Measurements from ENCODE around the gene CTNND2.

Gene CTNND2

DNA sequence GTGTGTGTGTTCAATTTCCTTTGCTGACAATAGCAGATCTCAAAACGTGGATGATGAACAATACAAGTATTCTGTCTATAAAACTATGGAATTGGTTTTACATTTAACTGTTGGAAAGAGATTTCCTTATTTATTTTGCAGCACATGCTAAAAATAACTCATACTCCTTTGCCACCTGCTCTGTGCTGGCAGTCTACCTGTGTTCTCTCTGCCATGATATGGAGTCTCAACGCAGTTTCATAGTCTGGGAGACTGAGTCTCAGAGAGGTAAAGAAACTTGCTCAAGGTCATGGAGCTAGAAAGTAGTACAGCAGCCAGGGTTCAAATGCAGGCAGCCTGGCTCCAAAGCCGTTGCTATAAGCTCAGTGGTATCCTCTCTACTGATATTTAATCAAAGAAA, 677.2 kb downstream of the CTNND2 start:
- DNase-seq = no peak

DNA sequence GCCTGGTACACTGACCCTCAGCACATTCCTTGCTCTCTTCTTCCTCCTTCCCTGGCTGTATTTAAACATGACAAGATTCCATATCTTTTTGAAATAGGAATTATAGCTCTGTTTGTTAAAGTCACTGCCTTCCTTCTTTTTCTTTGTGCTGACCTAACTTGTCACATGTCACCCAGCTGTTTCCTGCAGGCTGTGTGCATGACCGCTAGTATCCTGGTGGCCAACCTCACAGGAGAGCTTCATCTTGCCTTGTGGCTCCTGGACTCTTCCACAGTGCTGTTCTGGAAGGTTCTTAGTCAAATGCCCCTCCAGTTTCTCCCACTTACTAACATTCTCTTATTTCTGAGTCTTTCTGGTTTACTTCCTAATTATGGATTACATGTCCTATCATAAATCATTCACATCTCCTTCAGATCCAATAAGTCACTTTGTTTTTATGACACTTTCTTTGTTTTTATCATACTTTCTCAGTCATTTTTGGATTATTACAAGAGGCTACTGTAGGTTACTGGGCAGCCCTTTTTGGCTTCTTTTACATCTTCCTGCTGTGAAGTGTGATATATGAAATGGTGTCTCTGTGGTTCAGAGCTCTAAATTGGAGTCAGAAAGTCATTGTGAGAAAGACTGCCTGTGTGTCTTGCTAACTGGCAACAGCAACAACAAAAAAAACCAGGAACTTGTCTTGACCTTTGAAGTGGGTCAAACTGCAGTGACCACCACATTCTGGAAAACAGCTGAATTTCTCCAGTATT, 679.6 kb downstream of the CTNND2 start:
- DNase-seq = no peak

DNA sequence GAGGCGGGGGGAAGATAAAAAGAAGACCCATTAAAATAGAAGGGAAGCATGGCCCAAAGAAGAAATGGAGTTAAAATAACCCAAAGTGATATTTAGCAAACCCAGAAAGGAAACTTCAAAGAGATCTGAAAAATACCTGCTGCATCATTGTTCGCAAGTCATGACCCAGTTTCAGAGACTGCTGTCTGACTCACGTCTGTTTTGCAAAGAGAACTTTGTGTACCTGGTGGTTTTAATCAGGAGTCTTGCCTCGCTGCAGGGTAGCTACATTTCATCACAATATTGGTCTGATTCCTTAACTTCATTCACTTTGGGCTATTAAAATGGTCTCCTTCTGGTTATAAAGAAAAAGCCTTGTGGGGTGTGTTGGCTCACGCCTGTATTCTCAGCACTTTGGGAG, 682.1 kb downstream of the CTNND2 start:
- no peak for DNase-seq

DNA sequence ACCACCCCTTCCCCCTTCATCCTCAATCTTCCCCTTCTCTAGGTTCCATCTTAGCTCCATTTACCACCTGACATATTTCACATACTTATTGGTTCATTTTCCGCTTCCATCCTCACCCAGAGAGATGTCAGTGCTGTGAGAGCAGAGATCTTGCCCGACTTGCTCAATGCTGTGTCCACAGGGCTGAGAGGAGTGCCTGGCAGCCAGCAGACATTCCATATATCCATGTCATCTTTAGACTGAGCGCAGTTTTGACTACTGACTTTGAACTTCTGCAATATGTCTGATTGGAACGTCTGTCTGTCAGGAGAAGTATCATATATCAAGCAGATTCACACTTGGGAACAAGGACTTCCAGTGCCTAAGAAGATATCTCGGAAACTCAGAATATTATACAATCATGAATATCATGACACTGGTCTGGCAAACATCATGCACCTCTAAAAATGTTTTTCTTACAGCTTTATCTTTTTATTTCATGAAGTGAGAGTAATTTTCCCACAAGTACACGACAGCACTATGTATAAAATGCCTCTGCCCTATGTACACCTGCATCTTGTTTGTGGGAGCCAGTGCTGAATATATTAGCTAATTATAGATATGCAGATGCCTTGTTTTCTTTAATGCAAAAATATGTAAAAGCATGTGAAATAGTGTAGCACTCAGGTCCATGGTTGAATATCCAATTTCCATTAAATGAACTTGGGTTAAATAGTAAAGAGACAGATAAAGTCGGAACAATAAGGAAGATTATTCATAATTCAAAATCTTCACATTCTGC, 689.2 kb downstream of the CTNND2 start:
- no peak for DNase-seq

DNA sequence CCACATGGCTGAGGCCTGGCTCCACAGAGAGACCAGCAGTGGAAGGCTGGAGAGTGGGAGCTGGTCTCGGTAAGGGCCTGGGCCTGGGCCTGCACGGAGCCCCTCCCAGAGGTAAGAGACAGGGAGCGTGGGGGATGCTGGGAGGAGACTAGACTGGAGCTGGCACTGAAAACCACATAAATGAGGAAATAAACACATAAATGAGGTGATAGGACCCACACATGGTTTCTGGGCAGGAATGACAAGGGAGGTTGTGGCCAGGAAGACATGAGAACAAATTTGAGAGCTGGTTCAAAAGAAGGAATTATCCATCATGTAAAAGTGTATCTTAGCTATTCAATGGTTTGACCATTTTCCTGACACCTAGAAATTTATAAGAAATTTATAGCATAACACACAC, 691.5 kb downstream of the CTNND2 start:
- no peak for DNase-seq

DNA sequence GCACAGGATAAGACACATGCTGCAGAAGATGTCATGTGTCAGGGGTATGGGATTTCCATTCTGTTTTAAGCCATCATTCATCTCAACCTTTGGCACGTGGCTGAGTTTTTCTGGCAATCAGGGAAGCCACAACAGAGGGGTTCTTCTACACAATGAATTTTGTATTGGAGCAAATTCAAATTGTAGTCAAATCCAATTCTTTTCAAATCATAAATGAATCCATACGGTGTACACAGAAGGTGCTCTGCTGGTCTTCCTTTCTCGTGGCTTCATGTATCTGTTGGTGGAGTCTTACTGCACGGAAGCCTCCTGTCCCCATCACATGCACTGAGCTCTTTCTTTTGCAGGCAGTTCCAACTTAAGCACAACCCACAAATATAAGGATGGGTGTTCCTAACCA, 706.5 kb downstream of the CTNND2 start:
- DNase-seq = no peak

DNA sequence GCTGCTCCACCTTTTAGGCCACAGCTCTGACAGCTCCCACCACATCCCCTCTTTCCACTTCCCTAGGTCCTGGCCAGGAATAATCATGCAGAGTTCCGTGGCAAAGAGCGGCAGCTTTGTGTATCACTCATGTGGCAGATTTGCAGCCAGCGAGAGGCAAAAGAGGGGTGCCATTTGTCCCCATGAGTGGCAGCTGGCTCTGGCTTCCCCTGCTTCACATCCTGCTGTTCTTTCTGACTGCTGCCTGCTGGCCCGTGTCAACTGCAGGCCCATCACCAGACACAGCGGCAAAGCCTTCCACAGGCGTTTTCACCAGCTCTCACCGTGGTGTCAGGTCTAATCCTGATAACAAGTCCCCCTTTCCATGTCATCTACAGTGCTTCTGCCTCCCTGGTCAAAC, 712.6 kb downstream of the CTNND2 start:
- DNase-seq = no peak

DNA sequence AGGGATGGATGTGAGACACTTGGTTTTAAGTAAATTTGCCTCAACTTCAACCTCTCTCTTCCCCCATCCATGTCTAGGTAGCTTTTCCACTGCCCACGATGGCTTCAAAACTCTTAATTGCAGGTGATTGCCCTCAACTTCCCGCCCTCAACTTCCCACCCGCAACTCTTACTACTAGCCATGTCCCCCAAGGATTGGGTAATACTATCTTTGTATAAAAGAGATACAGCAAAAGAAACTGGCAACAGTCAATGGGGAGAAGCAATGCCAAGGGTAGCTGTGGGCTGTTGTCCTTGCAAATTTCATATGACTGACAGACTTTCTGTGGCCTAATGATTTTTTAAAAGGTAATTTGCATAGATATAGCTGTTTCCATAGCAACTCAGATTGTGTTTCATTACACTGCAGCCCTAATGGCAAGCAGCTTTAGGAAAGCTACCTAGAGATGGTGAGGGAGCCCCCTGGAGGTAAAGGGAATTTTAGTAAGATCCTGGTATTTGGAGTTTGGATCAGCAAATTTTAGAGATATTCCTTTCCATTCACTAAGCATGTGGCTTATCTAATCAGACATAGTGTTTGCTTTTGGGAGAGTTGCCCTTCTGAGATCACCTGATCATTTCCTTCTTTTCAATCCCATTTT, 721.7 kb downstream of the CTNND2 start:
- DNase-seq = peak; percentile 54

DNA sequence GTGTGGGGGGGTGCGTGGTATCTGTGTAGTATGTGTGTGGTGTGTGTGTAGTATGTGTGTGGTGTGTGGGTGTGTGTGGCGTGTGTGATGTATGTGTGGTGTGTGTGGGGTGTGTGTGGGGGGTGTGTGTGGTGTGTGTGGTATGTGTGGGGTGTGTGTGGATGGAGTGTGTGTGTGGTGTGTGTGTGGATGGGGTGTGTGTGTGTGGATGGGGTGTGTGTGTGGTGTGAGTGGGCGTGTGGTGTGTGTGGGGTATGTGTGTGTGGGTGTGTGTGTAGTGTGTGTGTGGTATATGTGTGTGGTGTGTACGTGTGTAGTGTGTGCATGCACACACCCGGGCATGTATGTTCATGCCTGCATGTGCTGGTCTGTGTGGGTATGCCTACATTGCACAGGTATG, 722.3 kb downstream of the CTNND2 start:
- no peak for DNase-seq

DNA sequence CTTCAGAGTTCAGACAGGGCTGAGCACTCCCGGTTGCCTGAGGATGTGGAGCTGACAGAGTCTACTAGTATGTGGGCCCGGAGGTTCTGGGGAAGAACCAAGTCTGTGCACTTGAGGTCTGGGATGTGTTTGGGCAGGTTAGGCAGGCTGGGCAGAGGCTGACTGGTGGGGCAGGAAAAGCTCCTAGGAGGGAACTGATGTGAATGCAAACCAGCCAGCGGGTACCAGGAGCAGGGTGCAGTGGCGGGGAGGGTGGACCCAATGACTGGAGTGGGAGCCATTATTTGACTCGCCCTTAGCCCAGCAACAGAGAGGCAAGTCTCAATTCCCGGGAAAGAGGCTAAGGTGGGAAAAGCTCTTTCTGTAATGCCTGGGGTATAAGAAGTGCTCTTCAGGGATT, 723.4 kb downstream of the CTNND2 start:
- DNase-seq = no peak

DNA sequence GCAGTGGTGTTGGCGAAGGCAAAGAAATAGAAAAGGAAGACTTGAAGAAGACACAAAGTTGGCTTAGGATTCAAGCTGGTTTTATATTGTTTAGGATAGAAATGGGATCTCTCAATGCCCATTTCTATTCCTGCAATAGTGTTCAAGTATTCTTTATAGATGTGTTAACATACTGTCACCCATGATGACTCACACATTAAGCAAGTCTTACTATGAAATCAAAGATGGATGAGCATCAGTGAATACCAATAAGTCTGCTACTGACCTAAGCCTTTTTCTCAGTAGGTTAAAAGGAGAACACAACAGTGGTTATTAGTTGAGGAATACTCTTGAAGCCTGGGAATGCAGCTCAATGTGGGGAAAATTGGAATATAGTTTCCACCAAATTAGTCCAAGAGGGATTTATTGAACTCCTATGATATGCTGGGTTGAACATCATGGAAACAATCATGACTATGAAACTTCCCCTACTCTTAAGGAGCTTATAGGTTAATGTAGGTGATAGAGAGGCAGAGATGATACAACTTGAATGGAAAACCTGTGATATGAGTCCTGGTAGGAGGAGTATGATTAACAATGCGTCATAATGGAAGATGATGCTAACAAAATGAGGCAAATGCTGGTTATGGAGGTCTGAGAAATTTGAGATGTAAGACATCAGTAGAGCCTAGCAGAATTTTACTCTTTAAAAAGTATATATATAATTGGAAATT, 726.1 kb downstream of the CTNND2 start:
- no peak for DNase-seq

DNA sequence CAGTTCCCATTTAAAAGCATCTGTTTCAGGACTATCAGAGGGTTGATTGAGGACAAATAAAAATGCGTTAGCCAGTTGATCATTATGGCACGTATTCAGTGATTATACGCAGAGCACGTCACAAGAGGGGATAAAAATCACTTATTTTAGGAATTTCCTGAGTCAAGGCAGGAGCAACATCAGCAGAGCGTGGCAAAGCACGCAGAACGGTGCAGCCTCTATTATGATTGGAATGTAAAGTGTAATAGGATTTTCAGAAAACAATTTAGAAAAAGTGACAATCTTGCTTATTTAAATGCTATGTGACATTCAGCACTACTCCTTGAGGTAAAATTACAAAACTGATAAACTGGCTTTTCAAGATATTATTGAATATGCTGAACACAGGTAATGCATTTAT, 729.7 kb downstream of the CTNND2 start:
- no peak for DNase-seq

DNA sequence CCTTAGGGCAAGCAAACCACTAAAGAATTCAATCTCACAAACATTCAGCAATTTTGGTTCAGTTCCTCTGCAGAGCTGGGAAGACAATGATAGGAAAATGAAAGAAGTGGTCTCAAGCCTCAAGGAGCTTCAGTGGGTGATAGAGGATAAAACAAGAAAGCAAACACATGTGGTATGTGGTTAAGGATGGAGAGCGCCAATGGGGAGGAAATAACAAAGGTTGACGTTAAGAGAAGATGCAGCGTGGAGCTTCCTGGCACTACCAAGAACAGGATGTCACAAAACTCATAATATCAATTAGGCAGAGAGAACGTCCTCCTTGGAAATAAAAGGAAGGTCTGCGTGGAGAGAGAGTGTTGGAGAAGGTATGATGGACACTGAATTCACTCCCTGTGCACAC, 731.8 kb downstream of the CTNND2 start:
- no peak for DNase-seq

DNA sequence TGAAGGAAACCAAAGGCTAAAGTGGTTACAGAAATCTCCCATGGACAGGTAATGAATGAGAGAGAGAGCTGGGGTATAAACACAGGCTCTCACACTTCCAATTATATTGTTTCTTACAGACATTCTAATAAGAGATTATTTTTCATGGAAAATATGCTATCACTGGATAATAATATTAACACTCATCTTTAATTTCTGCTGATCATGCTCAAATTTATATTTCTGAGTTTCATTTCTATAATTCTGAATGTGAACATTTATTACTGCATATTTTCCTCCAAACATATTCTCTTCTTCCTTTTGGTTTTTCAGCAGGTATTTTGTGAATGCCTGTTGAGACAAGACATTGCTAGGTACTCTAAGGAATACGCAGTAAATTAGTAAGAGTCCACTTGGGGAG, 733.0 kb downstream of the CTNND2 start:
- no peak for DNase-seq

DNA sequence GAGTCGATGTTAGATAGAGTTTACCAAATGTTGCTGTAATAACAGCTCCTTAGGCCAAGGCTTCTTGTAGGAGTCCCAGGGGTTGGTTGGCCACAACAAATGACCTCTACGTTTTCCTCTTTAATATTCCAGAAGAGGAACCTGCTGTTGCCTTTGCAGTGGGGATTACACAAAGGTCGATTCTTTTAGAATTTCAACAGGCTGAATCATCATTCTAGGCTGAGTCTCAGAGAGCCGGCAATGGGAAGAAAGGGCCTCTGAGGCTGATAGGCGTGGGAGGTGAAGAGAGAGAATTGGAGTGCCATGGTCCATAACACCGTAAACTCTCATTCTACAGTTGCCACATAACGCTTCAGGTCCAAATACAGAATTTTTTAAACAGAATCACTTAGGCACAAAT, 737.3 kb downstream of the CTNND2 start:
- DNase-seq = no peak

DNA sequence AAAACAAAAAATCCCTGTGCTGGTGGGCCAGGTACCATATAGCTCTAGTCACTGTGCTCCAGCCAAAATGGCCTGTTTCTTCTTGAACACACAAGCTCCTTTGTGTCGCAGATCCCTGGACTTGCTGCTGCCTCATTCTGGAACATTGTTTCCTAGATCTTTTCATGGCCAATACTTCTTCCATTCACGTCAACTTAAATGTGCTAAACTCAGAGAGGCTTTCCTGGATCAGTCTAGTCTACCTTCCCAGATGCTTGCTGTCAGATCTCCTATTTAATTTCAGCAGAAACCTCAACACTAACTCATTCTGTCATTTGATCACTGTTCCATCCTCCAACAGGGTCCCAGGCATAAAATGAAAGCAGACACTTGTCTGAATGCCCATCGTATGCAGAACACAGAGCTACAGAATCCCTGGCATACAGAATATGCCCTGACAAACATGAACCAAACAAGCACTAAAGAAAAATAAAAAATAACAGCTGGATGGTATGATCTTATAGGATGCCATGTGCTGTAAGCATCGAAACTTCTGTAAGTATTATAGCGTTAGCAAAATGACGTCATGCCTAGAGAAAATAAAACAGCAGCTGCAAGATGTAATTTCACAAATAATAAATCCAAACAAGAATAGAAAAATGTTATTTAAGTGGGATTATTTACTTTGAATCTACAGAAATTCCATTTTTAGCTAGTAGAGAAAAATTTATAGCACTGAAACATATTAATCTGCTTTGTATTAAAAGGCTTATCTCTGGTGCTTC, 739.5 kb downstream of the CTNND2 start:
- DNase-seq = no peak

DNA sequence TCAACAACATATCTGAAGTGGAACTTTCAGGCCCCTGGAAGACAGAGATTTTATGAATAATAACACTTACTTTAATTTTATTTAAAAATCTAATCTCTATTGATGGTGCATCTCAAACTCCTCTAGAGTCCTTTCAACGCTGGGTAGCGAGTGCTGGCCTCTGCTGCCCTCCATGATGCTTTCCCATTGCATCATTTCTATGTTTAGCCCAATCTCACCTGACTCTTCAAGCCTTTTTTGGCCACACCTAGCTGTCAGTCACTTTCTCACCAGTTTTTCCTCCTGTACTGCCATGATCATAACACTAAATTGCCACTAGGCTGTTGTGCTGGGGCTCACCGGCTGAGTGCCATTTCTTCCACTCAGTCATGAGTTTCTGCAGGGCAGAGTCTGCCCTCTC, 747.1 kb downstream of the CTNND2 start:
- DNase-seq = no peak

DNA sequence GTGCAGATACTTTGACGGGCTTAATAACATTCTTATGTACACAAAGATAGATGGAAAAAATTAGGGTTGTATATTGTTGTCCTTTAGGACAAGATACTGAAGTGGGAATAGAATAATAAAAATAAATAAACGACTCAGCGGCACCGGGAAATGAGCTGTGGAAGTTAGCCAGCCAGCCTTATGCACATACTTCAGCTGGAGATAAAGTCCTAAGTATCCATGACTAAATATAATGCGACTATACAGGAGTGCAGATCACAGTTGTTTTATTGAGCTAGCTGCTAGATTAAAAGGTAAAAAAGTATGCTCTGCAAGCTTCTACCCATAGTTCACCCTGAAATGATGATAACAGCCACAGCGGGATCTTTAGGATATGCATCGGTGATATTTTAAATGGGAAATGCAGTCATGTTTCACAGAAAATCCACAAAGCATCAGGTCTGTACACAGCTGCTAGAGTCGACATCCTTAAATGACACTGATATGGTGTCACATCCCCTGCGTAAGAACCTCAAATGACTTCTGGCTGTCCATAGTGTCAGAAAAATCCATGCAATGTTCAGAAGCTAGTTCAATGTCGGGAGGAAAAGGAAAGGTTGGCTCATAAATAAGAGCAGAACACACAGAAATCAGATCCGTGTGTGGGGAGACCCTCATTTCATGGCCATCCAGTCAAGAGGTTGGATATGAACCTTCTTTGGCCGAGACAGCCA, 750.4 kb downstream of the CTNND2 start:
- no peak for DNase-seq

DNA sequence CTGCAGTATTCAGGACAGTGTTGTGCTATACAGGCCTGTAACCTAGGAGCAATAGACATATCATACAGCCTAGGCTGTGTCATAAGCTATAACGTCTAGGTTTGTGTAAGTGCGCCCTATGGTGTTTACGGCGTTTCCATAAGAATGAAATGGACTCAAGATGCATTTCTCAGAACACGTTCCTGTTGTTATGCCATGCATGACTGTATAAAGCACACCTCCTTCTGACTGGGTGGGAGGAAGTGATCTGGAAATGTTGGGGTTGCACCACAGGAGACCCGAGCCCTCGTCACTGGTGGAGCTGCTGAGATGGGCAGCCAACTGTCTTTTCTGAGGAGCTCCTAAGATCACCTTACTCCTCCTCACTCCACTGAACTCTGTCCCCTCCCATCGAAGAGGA, 751.9 kb downstream of the CTNND2 start:
- no peak for DNase-seq

DNA sequence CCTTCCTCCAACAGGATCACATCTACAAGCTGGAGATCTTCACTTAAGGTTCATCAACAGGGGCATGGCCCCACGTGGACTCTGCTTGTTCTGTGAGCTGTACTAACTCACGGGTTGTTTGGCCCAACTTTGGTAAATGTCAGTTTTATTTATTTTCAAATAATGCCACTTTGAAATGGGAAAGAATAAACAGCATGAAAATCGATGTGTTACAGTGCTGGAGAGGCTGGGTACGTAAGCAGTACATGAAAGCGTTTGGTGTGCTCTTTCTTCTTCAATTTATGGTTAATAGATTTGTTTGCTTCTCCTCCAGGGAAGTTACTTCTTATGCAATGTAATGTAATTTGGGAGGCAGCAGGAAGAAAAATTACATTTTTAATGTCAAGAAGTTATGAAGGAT, 753.3 kb downstream of the CTNND2 start:
- no peak for DNase-seq

DNA sequence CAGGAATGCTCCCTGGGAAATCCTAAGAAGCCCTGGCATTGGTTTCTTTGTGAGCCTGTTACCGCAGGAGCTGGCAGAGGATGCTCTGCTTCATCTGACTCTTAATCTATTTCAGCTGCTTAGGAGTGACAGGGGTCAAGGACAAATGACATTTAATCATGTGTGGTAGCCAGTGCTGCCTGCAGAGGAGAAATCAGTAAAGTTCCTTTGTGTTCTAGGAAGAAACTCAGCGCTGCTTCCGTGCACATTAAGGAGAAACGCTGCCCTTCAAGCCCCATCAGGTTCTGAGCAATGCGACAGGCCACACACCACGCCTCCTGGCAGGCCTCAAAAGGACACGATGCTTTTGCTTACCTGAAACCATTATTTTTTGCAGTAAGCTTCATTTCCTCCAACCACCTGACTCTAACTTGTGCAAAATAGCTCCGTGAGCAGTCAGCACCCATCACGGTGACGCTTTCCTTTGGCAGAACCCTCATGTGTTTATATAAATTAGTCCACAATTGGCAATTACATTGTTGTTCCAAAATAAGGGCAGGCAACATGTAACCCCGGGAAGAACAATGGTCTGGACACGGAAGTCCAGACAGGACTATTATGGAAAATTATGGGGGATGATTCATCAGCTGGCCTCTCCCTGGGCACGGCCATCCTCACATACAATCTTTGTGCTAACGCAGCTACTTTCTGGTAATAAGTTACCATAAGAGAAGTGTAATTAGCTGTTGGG, 755.3 kb downstream of the CTNND2 start:
- no peak for DNase-seq

Measured in NCI-H2171 (cell line).